ENCODE data around the gene TNFAIP8L2.

DNA sequence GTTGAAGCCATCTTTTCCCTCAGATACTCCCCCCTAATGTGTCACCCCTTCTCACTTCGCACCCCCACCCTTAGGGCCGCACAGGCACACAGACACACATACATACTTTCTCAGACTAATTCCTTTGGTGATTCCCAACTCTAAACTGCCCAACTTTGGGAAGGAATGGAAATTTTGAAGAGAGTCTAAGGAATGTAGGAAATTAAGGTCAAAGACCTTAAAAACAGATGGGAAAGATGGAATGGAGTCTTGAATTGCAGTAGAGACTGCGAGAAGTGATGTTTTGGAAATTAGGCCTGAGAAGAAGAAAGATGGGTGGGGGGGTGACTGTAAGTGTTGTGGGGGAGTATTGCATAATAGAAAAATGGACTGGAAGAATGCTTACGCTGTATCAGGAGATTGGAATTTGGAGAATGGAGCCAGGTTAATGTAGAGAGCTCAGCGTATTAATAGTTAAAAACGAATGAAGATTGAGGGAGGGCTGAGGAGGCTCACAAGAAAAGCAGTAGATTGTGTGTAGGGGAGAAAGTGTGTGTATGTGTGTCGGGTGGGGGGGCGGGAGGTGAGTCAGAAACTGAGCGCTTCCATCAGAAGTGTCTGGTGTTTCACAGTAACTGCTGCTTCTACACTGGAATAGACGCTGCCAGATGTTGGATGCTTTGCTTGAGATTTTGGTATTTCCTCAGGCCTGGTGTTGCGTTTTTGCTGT is 43.6 kb downstream of the TNFAIP8L2 start:
- TF ChIP-seq, protein P1, sequence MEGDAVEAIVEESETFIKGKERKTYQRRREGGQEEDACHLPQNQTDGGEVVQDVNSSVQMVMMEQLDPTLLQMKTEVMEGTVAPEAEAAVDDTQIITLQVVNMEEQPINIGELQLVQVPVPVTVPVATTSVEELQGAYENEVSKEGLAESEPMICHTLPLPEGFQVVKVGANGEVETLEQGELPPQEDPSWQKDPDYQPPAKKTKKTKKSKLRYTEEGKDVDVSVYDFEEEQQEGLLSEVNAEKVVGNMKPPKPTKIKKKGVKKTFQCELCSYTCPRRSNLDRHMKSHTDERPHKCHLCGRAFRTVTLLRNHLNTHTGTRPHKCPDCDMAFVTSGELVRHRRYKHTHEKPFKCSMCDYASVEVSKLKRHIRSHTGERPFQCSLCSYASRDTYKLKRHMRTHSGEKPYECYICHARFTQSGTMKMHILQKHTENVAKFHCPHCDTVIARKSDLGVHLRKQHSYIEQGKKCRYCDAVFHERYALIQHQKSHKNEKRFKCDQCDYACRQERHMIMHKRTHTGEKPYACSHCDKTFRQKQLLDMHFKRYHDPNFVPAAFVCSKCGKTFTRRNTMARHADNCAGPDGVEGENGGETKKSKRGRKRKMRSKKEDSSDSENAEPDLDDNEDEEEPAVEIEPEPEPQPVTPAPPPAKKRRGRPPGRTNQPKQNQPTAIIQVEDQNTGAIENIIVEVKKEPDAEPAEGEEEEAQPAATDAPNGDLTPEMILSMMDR (IDR thresholded peaks at IDR 0.05): no peak
- TF ChIP-seq POLR2A (IDR thresholded peaks at IDR 0.05): no peak
- TF ChIP-seq POLR2AphosphoS5 (IDR thresholded peaks at IDR 0.05): no peak
- no peak for TF ChIP-seq EP300 (IDR thresholded peaks at IDR 0.05)

Measured in sigmoid colon (tissue), 4 donors.